NCI-H1694 (cell line): ENCODE measurements around the gene CBY1.
A peak's percentile ranks its signal among the peaks of the same experiment; 100 is the strongest.
"Not testable (repeated sequence)": the region's sequence is repeated elsewhere in the genome, so short reads cannot be mapped to it uniquely, and the experiment has no call there.

Source experiments
- DNase-seq: peaks from one replicate; lab custom pipeline; 2025; lab: John Stamatoyannopoulos, UW

Gene CBY1

DNA sequence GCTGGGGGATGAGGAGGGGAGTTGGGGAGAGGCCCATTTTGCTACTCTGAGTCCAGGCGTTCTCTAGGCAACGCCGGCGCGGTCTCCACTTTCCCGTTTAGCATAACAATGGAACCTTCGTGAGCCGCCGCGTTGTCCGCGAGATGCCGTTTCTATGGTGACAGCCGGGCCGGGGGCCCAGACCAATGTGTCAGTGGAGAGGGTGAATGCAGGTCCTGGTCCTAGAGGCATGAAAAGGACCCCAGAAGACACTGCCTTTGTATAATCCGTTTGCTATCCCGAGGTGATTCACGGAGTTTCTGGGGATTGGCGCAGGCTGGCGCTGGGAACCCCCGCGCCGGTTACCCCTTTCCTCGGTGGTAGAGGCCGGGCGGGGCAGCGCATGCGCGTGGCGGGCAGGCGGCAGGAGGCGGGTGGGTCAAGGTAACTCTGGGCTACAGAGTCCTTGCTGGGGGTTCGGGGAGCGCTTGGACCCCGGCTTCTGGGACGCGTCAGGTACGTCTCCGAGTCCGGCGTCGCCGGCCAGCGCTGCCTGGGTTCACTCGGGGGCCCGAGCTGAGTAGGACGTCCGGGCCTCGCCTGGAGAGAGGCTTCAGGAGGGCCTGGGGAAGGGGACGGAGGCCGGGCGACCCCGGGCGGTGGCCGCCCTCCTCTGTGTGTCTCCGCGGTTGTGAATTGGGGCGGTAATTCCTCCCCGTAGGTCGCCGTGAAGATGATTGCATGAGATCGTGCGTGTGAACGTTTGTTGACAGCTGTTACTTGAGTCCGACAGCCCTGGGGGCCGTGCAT is at the start of gene CBY1, which contains the start of gene FAM227A:
Gene CBY1 (plus strand): TSS at position 383 of the 789 bp plus-strand sequence. CDS start 11,417 bp downstream, outside the sequence.
Gene FAM227A (minus strand): TSS at position 137 of the 789 bp plus-strand sequence. CDS start 6,224 bp downstream, outside the sequence.
- peak; percentile 56 for DNase-seq

DNA sequence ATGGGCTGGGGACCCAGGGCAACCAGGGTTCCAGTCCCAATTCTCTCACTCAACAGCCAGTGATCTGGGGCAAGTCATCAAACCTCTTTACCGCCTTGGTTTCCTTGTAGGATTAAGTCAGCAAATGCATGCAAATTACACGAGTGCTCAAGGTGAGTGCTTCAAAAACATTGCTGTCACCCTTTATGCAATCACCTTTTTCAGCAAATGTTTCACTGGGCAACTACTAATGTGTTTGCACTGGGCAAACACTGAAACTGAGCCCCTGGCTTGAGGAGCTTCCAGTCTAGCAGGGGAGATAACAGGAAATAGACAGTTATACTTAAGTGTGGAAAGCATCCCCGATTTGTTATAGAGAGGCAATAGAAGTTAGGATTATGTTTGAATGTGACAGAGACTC is 48.8 kb upstream of the CBY1 start:
- no peak for DNase-seq

DNA sequence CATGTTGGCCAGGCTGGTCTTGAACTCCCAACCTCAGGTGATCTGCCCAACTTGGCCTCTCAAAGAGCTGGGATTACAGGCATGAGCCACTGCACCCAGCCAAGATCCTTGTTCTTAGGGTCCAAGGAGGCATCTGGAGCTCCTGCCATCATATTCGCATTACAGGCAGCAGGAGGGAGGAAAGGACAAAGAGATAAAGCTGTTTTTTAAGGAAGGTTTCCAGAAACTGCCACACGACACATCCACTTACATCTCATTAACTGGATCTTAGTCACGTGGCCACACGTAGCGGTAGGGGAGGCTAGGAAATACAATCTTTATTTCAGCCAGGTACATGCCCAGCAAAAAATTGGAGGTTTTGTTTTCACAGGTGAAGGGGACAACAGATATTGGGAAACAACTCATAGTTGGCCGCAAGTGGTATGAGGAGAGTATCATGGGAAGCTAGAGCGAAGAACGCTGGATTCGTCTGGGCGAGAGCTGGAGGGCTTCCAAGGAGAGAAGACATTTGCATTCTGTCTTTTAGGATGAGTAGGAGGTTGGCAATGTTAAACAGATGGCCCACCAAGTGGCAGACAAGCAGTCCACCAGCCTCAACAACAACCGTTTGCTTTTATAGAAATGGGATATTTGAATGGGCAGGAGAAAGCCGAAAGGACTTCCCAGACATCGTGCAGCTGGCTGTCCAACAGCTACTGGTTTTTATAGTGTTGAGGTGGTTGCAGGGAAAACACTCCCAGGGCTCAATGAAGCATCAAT is 47.3 kb upstream of the CBY1 start:
- peak; percentile 35 for DNase-seq

DNA sequence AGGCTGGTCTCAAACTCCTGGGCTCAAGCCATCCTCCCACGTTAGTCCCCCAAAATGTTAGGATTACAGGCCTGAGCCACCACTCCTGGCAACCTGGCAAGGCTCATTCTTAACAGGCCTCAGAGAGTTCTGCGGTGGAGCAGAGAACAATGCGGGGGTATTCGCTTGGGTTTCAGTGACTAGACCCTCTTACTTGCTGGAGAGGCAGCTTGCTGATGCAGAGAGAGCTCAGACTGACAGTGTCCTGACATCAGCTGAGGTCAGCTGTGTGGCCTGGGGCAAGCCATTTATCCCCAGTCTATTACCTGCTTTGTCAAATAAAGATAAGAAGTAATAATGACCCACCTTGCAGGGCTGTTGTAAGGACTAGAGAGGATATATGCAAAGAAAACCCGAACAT is 46.2 kb upstream of the CBY1 start:
- no peak for DNase-seq

DNA sequence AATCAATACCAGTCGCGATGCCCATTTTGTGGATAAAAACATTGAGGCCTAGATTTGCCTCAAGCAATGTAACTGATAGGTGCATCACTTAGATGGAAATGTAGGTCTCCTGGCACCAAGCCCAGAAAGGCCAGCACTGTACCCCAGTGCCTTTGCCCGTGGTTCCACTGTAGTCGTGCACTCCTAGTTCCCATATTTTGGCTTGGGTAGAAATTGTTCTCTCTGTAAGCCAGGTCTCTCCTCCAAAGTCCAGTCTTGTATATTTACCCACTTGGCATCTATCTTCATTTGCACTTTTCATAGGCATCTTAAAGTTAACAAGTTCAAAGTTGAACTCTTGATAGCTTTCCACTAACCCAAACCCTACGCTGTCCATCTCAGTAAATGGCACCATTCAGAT is 44.9 kb upstream of the CBY1 start:
- DNase-seq: no peak

DNA sequence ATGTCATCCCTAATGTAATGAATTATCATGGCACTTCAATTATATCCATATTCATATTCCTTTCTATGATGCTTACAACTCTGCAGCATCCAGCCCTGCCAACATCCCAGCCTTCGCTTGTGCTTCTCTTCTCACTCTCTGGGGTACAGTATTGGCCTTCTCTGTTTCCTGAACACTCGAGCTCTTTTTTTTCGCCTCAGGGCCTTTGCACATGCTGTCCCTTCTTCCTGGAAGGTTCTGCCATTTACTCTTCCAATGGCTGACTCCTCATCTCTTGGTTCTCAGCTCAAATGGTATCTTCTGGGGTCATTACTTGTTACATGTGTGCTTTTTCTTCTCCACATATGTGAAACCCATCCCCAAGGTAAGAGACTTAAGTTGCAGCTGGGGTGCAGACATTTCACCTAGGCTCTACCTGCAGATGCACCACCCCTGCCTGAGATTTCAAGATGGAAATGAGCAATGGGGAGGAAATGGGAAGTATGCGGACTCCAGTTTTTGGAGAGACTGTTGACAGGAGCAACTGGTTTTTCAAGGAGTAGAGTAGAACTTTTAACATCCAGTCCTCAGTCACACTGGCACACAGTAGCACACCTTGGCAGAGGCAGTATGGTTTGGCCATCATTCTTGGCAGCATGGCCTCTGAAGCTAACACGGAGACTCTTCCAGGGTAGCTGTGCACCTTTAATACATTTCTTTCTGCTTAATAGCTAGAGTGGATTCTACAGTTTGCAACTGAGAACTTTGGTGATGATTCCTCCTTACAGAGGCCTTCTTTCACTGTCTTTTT is 44.0 kb upstream of the CBY1 start:
- no peak for DNase-seq

DNA sequence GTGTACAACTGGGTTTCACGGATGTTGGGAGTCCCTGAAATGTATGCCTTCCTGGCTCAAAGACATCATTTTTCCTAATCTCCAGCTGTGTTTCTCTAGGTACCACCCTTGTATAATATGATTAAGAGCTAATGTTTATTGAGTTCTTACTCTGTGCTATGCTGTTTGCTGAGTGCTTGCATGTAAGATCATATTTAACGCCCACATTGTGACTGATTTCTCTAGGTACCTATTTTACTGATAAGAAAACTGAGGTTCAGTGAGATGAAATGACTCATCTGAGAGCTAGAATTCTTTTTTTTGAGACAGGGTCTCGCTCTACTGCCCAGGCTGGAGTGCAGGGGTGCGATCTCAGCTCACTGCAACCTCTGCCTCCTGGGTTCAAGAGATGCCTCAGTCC is 42.9 kb upstream of the CBY1 start:
- no peak for DNase-seq

DNA sequence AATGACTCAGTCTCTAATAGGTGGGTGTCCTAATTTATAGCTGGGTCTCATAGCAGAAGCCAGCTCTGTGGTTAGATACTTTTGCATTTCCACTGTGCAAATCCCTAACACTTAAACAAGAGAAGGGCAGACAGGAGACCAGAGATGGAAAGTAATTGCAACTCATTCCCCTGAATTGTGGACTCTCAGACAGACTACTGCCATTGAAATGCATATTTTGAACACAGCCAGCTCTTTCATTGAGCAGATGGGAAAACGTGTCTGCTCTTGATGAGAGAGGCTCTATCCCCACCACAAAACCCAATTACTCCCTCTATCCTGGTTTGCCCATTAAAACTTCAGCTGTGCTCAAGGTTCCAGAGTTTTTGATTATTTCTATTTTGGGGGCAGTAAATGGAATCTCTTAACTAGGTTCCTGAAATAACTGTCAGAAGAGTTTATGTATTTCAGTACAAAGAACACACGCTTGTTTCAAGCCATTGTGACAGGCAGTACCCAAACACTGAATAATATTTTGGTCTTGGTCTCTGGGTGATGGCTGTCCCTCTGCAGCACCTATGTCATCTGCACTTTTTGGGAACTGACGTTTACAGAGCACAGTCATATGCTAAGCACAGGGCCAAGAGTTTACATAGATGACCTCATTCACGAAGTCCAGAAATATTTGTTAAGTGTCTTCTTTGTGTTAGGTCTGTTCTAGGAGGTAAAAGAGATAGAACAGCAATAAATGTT is 41.9 kb upstream of the CBY1 start:
- DNase-seq: peak; percentile 4

DNA sequence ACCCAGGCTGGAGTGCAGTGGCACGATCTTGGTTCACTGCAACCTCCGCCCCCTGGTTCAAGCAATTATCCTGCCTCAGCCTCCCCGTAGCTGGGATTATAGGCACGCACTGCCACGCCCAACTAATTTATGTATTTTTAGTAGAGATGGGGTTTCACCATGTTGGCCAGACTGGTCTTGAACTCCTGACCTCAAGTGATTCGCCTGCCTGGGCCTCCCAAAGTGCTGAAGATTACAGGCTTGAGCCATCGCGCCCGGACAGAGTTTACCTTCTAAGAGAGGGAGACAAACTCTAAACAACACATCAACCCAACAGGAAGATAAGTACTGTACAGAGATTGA is 41.4 kb upstream of the CBY1 start:
- not testable (repeated sequence) for DNase-seq

DNA sequence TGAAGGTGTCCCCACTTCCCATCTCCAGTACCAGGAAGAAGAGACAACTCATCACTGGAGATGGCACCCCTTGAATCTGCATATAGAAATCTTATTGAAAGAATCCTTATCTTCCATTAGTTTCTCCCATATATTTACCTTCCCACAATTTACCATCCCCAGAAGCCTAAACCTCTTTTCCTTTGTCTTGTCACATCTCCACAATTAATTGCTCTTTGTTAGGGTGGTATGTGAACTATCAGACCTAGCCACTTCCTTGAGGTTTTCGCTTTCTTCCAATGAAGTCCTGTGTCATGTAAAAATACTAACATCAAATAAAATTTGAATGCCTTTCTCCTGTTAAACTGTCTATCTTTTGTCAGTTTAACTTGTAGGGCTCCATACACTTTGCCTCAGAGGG is 38.2 kb upstream of the CBY1 start:
- no peak for DNase-seq

DNA sequence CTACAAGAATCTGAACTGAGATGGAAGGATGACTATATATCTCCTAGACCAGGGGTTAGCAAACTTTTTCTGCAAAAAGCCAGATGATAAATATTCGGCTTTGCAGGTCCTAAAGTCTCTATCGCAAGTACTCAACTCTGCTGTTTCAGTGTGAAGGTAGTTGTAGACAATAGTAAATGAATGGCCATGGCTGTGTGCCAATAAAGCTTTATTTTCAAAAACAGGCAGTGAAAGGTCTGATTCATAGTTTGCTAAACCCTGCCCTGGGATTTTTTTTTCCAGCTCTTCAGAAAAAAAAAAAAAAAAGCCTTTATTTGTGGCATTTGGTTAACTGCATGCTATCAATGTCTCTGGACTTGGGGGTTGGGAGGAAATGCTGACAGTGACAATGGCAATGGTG is 37.8 kb upstream of the CBY1 start:
- DNase-seq: no peak

DNA sequence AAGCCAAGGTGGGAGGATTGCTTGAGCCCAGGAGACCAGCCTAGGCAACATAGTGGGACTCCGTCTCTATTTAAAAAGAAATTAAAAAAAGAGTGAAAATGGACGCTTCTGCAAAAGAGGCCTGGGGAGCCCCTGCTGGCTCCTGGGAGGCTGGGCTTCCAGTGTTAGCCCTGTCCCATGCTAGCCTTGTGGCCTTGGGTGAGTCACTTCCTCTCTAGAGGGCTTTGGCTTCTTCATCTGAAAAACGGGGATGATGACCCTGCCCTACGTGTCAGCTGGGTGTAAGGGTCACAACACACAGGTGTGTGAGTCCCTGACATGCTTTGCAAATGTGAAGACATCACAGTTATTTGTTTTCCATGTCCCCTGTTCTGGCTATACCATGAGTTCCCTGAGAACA is 33.1 kb upstream of the CBY1 start:
- no peak for DNase-seq

DNA sequence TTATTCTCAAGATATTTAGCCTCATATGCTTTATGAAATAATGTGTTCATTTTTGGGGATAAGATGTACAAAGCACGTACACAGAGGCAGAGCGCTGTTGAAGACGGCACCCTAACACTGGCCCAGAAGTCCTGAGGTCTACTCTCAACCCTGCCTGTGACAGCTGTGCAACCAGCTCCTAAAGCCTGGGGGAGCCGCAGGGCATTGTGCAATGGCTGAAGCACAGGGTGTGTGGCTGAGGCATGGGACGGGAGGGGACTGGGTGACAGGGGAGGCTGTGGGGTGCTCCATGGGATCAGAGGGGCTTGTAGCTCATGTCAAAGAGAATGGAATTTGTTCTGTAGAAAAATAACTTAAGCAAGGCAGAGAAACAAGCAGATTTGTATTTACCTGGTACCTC is 28.0 kb upstream of the CBY1 start:
- DNase-seq: no peak

DNA sequence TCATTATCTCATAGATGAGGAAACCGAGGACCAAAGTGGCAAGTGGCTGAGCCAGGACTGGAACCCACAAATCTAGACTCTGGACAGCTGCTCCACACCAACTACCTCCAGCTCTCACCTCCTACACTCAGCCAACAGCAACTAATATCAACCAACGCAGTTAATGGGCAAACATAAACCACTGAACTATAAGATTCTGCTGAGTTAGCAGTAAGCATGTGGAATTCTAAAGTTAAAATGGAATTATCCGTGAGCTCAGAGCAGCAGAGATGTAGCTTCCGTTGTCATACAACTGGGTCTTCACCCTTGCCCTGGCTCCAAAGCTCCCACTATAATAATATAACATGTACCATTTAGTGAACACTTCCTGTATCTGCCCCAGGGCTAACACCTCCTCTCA is 27.3 kb upstream of the CBY1 start:
- no peak for DNase-seq

DNA sequence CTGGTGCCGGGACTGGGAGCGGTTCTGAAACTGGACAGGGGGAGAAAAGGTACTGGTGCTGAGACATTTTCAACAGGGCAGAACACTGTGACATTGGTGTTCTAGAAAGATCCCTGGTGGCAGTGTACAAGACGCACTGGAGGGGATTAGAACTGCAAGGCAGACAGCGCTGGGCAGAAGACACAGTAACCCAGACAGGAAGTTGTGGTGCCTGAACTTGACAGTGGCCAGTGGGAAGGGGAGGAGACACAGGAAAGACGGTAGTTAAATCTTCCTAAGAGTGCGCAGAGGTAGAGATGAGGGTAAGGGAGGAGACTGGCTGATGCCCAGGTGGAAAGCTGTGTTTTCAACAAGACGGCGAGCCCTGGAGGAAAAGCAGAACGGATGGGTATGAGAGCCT is 24.7 kb upstream of the CBY1 start:
- no peak for DNase-seq

DNA sequence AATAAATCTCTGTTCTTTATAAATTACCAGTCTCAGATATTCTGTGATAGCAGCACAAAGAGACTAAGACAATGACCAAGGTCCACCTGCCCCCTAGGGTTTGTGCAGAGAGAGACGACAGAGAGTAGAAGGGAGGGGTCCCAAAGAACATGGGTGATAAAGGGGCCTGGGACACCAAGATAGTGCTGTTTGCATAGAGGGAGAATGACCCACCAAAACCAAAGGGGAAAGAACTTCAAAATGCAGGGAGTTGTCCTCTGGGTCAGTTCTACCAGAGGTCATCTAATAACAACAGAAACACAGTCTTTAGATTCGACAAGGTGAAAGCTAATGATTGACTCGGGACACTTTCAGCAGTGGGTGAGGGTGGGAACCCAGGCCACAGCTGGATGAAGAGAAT is 23.9 kb upstream of the CBY1 start:
- DNase-seq: no peak

DNA sequence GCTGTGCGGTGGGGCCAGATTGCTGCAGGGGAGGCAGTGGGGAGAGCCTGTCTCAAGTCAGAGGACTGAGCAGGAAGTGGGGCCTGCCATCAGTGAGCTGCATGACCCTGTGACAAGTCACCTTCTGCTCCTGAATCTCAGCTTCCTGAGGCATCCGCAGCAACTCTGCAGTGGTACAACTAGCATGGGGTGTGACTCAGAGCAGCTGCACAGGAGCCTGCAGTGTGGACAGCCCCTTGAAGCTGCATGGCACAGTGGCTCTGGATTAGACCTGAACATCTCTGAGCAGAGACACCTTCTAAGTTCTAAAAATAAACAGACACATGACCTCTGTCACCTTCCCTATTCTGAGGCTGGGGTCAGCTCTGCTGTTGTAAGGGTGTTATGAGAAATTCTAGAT is 18.2 kb upstream of the CBY1 start:
- DNase-seq: no peak

DNA sequence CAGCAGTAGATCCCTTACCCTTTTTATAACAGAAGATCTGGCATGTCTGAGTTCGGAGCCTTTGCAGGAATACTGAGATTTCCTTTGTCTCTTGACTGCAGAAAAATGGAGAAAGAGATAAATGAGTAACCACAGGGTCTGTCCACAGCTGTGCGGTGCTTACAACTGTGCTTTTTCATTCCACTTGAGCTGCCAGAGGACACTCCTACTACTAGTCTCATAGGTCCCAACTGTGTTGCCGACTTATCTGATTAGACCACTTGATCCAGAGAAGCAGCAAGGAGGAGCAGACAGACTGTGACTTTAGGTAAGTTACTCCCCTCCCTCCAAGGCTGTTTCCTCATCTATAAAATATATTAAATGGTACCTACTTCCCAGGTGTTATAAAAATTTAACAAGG is 17.7 kb upstream of the CBY1 start:
- DNase-seq: no peak

DNA sequence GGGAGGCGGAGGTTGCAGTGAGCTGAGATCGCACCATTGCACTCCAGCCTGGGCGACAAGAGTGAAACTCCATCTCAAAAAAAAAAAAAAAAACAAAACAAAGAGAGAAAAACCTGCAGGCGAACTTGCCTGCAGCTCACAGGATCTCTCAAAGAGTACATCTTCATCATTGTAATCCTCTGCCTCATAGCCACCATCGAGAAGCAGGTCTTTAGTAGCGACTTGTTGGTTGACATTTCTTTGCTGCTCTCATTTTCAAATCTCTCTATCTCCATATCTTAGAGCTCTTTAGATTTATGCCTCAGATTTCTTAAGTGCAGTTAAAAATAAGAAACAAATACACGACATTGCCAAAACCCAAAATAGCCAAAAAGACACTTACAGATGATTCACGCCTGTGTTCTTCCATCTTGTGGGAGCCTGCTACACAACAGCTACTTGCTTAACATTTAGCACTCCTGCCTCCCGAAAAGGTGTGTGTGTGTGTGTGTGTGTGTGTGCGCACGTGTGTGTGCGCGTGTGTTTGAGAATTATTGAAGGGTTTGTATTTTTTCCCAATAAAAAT is 14.9 kb upstream of the CBY1 start:
- no peak for DNase-seq

DNA sequence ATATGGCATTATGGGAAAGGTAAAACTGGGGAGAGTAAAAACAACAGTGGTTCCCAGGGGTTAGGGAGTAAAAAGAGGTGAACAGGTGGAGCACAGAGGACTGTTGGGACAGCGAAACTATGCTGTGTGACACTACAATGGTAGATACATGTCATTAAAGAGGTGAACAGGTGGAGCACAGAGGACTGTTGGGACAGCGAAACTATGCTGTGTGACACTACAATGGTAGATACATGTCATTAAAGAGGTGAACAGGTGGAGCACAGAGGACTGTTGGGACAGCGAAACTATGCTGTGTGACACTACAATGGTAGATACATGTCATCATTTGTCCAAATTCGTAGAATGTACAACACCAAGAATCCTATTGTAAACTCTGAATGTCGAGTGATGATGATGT is 12.2 kb upstream of the CBY1 start:
- not testable (repeated sequence) for DNase-seq

DNA sequence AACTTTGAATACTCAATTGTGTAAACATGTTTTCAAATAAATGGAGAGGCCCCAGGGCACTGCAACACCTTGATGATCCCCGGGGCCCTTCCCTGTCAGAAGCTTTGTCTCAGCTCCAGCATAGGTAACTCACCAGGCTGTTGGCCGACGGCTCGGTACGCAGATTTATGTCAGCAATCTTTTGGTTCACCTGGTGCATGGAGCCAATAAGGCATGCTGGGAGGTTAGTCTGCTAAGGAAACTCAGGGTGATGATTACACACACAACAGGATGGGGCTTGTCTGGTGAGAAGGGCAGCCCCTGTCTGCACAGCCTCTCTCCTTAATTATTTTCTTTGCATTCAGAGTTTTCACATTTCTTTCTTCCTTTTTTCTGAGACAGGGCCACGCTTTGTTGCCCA is 11.0 kb upstream of the CBY1 start:
- no peak for DNase-seq
